NB4 (cell line): ENCODE data around the gene TPM4.

Experiments
- POLR2A ChIP-seq: IDR thresholded peaks from 2 replicates; pipeline ENCODE4 v1.6.1; 2011; ENCODE audit warnings: mild to moderate bottlenecking; ENCODE audit not compliant: insufficient read length; ENCODE audit errors: extremely low read depth
- TF ChIP-seq, protein P1 (sequence below): IDR thresholded peaks from one replicate; pipeline ENCODE4 v1.5.1; 2012; ENCODE audit warnings: low read depth, low read length
- TF ChIP-seq, protein P2 (sequence below): IDR thresholded peaks from 2 replicates; pipeline ENCODE4 v1.6.1; 2011; ENCODE audit warnings: low read depth, low read length

GRCh38 chr19:16039545-16039944 lies 36.8 kb upstream of the TPM4 start:
- TF ChIP-seq, protein P1, sequence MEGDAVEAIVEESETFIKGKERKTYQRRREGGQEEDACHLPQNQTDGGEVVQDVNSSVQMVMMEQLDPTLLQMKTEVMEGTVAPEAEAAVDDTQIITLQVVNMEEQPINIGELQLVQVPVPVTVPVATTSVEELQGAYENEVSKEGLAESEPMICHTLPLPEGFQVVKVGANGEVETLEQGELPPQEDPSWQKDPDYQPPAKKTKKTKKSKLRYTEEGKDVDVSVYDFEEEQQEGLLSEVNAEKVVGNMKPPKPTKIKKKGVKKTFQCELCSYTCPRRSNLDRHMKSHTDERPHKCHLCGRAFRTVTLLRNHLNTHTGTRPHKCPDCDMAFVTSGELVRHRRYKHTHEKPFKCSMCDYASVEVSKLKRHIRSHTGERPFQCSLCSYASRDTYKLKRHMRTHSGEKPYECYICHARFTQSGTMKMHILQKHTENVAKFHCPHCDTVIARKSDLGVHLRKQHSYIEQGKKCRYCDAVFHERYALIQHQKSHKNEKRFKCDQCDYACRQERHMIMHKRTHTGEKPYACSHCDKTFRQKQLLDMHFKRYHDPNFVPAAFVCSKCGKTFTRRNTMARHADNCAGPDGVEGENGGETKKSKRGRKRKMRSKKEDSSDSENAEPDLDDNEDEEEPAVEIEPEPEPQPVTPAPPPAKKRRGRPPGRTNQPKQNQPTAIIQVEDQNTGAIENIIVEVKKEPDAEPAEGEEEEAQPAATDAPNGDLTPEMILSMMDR, result no peak
- TF ChIP-seq, protein P2, sequence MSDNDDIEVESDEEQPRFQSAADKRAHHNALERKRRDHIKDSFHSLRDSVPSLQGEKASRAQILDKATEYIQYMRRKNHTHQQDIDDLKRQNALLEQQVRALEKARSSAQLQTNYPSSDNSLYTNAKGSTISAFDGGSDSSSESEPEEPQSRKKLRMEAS, result no peak
- TF ChIP-seq POLR2A, result no peak
